GM21367 (cell line): ENCODE measurements around the gene VEZT.
"Not testable (repeated sequence)": the region's sequence is repeated elsewhere in the genome, so short reads cannot be mapped to it uniquely, and the experiment has no call there.

Experiments used
- ATAC-seq: cut with Tn5 transposase; IDR thresholded peaks from one replicate; pipeline ENCODE4 v1.9.1; 2021; ENCODE audit not compliant: unreplicated experiment

Gene VEZT

DNA sequence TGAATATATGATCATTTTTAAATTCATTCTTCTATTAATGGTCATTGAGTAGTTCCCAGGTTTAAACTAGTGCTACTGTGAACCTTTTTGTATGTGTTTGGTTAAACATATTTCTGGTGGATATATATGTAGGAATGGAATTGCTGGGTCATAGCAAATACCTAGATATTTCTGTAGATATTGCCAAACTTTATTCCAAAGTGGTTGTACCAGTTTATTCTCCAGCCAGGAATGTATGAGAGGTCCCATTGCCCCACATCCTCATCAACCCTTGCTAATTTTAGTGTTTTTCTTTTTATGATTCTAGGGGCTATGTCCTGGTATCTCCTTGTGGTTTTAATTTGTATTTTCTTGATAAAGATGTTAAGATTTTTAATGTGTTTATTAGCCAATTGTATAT, 3.1 kb downstream of the VEZT start:
- ATAC-seq: no peak

DNA sequence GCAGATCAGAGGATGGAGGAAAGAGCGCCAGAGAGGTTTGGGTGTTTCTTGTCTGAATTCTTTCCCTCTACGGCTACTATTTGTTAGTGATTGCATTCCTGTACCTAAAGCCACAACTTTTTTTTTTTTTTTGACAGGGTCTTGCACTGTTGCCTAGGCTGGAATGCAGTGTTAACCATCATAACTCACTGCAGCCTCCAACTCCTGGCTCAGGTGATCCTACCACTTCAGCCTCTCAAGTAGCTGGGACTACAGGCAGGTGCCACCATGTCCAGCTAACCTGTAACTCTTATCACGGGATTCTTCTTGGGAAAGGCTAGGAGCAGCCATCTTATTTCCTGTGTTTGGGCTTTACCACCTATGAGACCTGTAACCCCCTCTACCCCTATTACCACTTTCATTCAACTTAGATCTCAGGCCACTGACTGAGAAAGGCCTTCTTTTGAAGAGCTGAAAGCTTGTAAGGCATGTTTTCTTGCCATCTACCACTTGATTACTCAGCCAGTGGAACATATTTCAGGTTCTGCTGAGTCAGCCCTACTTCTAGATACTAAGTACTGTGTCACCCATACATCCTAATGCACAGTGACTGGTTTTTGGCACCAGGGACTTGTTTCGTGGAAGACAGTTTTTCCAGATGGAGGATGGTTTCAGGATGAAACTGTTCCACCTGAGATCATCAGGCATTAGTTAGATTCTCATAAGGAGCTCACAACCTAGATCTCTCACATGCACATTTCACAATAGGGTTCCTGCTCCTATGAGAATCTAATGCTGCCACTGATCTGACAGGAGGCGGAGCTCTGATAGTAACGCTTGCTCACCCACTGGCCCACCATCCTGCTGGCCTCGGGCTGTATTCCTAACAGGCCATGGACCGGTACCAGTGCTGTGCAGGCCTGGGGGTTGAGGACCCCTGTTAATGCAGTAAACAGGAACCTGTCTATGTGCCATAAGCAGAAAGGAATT, 6.9 kb downstream of the VEZT start:
- no peak for ATAC-seq

DNA sequence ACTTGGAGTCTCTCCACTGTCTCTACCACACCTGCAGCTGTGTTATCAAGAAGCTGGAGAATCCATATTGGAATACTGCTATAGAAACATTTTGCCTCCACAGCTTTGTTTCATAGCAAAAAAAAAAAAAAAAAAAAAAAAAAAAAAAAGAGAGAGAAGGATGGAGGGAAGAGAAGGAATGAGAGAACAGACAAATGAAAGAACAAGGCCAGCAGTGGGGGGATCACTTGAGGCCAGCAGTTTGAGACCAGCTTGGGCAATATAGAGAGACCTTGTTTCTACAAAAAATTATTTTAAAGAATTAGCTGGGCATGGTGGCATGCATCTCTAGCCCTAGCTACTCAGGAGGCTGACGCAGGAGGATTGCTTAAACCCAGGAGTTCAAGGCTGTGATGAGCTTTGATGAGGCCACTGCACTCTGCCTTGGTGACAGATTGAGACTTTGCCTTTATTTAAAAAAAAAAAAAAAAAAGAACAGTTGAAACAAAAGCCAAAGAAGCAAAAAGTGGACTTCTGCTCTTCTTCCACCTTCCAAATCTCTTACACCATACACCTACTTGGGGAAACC, 8.1 kb downstream of the VEZT start:
- no peak for ATAC-seq

DNA sequence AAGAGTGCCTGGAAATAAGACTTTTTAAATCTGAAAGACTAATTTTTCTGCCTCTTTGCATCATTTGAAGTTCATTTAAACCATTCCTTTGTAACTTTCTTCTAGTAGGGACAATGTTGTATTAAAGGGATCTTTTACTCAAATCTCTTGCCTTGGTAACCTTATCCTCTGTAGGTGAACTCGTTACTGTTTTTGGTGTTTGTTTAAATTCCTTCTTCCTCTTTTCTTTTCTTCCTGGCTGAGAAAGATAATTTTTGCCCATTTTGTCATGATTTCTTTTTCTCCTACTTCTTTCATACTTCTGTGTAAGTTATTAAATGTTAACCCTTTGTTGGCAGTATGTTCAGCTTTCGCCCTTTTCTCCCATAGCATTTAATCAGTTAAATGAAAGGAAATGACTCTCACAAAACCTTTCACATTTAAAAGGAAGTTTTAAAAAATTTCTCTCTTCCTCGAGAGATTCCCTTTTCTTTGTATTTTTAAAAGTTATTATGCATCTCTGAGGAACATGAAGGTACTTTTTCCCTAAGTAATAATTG, 10.3 kb downstream of the VEZT start:
- no peak for ATAC-seq

DNA sequence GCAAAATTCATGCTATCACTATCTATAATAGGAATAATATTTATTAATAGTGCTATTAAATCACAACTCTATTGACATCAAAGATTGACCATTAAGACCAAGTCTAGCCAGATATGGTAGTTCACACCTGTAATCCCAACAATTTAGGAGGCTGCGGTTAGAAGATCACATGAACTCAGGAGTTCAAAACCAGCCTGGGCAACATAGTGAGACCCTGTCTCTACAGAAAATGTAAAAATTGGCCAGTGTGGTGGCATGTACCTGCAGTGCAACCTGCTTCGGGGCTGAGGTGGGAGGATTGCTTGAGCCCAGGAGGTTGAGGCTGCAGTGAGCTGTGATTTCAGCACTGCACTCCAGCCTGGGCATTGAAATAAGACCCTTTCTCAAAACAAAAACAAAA, 11.0 kb downstream of the VEZT start:
- no peak for ATAC-seq

DNA sequence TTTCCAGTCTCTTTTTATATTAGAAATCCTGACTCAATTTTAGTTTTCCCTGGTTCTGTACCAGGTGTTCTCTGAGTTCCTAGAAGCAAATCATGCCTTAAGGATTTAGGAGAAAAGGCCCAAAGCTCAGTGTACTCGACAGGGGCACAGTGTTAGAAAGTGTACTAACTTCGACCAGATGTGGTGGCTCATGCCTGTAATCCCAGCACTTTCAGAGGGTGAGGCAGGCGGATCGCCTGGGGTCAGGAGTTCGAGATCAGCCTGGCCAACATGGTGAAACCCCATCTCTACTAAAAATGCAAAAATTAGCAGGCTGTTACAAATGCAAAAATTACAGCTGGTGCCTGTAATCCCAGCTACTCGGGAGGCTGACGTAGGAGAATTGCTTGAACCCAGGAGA, 12.0 kb downstream of the VEZT start:
- ATAC-seq: no peak

DNA sequence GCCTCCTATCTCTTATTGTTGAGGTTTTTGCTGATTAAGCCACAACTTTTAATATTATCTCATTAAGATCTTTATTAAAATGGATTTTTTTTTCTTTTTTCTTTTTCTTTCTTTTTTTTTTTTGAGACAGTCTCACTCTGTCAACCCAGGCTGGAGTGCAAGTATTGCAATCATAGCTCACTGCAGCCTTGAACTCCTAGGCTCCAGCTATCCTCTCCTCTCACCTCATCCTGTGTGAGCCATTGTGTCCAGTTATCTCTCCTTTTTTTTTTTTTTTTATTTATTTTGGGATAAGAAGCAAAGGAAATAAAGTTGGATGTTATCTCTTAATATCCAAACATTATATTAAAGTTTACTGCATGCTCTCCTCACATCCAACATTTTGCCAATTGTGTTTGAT, 12.7 kb downstream of the VEZT start:
- ATAC-seq: no peak

DNA sequence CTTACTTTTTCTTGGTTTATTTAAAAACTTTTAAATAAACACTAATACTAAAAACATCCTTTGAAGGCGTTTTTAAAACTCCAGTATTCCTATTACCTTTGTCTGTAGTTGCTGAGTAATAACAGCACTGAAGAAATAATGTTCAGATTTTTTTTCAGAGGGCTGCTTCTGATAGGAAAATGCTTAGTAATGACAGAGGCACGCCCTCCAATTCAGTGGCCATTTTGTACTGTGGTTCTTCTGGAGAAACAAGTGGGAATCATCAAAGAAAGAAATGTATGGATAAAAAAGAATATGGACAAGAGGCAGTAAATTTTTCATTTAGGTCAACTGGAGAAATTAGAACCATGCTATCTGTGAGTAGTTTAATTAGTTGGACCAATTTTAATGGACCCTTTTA, 13.6 kb downstream of the VEZT start:
- no peak for ATAC-seq

DNA sequence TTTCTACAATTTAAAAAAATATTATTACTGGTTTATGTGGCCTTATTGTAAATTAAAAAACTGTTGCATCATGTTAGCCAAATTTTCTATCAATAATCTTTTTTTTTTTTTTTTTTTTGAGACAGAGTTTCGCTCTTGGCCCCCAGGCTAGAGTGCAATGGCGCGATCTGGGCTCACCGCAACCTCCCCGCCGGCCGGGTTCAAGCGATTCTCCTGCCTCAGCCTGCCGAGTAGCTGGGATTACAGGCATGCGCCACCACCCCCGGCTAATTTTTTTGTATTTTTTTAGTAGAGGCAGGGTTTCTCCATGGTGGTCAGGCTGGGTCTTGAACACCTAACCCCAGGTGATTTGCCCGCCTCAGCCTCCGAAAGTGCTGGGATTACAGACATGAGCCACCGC, 16.6 kb downstream of the VEZT start:
- ATAC-seq: not testable (repeated sequence)

DNA sequence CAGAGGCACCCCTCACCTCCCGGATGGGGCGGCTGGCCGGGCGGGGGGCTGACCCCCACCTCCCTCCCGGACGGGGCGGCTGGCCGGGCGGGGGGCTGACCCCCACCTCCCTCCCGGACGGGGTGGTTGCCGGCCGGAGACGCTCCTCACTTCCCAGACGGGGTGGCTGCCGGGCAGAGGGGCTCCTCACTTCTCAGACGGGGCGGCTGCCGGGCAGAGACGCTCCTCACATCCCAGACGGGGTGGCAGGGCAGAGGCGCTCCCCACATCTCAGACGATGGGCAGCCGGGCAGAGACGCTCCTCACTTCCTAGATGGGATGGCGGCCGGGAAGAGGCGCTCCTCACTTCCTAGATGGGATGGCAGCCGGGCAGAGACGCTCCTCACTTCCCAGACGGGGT, 18.0 kb downstream of the VEZT start:
- ATAC-seq: not testable (repeated sequence)

DNA sequence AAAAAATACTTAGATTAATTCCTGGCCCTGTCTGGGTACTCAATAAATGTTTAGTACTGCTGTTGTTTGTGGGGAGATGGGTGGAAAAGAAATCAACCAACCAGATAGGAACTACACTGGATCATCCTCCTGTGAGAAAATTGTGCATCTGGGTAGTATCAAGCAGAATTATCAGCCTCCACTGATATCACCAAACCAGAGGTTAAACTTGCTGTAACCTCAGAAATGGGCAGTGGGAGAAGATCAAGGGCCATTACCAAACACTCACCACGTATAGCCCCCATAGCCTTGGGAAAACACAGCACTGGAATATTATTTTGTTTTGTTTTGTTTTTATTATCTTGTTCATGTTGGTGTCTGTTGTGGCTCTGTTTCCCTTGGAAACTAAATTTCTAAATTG, 19.7 kb downstream of the VEZT start:
- no peak for ATAC-seq

DNA sequence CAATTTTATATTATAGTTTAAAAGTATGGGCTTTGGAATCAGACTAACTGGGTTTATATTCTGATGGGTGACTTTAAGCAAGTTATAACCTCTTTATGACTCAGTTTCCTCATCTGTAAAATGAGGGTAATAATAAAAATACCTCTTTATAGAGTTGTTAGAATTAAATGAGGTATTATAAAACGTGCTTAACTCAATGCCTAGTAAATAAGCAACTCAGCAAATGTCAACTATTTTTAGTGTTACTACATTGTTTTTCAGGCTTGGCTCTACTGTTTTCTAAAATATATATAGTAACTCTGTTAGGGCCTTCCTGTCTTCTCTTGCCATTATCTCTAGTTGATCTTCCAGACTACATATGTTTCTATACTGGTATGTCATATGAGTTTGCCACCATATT, 20.5 kb downstream of the VEZT start:
- no peak for ATAC-seq

DNA sequence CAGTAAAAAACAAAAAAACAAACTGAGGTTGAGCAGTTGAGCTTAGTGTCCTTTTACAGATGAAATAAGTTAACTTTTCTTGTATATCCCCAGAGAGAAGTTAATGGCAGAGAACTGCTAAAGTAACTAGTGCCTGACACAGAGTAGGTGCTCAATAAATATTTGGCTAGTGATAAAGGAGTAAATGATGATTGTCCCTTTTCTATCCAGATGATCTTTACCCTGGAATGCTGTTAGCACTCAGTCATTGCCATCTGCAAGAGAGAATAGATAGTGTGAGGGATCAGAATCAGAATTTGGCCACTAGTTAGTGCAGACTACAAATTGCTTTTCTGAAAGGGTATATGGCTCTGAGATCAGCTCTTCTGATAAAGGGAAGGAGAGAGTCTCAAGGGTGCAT, 21.6 kb downstream of the VEZT start:
- ATAC-seq: no peak

DNA sequence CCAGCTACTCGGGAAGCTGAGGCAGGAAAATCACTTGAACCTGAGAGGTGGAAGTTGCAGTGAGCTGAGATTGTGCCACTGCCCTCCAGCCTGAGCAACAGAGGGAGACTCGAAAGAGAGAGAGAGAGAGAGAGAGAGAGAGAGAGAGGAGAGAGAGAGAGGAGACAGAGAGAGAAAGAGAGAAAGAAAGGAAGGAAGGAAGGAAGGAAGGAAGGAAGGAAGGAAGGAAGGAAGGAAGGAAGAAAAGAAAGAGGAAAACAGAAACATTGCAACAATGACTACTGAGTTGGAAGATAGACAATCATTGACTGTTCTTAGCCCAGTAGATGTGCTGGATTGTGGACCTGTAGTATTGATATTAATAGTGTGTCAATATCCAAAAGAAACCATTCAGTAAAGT, 22.2 kb downstream of the VEZT start:
- not testable (repeated sequence) for ATAC-seq

DNA sequence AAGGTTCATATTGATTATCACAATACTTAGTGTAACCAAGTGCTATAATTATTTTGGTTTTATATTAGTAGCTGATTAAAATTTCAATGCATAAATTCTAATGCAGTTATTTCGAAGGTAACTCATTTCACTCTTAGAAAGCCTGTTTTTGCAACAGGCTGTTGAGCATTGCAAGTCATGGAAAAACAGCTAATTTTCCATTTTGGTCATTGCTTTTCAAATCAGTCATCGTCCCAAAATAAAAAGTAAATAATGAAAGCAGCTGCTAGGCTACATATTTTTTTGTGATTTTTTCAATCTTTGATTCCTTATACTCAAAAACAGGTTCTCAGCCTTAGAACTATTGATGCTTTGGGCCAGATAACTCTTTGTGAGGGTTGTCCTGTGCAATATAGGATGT, 22.9 kb downstream of the VEZT start:
- no peak for ATAC-seq

DNA sequence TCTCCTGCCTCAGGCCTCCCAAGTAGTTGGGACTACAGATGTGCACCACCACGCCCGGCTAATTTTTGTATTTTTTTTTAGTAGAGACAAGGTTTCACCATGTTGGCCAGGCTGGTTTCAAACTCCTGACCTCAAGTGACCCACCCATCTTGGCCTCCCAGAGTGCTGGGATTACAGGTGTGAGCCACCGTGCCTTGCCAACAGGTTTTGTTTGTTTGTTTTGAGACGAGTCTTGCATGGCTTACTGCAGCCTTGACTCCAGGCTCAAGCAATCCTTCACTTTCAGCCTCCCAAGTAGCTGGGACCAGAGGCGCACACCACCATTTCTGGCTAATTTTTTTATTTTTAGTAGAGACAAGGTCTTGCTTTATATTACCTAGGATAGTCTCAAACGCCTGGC, 23.5 kb downstream of the VEZT start:
- ATAC-seq: not testable (repeated sequence)

DNA sequence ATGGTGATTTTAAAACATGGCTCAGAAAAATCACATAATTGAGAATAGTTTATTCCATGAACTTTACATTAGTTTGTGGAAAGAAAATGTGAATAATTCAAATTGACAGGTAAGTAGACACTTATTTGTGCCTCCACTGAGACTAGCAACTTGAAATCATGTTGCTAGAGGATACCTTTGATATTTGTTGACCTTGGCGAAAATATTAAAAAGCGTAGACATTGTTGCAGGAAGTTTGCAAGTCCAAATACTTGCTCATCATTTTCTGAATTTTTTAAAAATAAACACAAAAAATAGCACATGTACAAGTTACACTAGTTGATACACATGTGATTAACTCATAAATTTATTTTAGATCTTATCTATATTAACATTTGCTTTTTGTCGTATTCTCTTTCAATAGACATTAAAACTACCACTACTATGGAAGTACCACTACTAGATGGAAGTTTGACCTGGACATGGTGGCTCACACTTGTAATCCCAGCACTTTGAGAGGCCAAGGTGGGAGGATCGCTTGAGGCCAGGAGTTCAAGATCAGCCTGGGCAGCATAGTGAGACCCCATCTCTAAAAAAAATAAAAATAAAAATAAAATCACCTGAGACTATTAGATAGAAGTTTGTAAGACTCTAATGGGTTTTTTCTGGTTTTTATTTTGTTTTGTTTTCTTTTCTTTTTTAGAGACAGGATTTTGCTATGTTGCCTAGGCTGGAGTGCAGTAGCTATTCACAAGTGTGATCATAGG, 24.3 kb downstream of the VEZT start:
- ATAC-seq: no peak

DNA sequence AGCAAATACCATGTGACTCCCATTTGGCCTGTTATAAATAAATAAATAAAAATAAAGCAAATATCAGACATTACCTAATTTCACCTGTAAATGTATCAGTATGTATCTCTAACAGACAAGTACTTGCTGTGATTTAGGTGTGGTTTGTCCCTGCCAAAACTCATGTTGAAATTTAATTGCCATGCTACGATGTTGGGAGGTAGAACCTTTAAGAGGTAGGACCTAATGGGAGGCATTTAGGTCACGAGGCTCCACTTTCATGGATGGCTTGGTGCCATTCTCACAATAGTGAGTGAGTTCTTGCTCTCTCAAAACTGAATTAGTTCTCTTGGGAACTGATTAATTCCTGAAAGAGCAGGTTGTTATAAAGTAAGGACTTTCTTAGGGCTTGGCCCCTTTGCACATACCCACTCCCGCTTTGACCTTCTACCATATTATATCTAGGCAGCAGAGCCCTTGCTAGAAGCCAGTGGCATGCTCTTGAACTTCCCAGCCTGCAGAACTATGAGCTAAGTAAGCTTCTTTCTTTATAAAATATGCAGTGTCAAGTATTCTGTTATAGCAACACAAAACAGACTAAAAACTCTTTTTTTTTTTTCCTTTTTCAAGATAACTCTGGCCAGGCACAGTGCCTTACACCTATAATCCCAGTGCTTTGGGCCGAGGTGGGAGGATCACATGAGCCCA, 26.0 kb downstream of the VEZT start:
- no peak for ATAC-seq

DNA sequence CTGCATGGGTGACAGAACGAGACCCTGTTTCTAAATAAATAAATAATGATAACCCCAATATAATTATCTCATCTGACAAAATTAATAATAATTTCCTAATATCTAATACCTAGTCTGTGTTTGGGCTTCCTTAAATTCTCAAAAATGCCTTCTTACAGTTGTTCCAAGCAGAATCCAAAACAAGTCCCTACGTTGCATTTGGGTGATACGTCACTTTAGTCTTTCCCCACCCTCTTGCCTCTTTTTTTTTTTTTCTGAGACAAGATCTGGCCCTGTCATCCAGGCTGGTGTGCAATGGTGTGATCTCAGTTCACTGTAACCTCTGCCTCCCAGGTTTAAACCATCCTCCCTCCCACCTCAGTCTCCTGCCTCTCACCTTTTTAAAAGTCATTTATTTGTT, 26.7 kb downstream of the VEZT start:
- ATAC-seq: no peak

DNA sequence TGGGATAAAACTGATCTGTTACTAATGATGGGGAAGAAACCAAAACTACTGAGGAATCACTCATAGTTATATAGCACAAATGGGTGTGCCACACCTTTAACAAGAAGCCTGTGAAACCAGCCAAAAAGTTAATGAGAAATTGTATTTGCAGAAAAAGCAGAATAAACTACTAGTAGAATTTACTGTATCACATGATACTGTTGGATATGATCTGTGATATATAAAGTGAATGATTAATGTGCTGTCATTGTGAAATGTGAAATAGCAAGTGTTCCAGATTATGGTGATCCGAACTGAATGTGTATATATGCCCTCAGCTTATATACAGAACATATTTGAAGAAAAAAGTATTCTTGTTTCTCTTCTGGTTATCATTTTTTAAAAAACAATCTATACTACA, 30.5 kb downstream of the VEZT start:
- no peak for ATAC-seq
